ENCODE results near the gene BCKDK. TPM values are rescaled to one million over a fixed set of nuclear protein-coding genes. Genes with fewer than 3 reads are reported as not detected.

BCKDK gene
- total and polyA plus RNA-seq, 2 of the 13 experiments (the other 11 are each of a cell fraction or from before 2014, with no cell fraction given): 24.9 to 42.6 TPM

DNA sequence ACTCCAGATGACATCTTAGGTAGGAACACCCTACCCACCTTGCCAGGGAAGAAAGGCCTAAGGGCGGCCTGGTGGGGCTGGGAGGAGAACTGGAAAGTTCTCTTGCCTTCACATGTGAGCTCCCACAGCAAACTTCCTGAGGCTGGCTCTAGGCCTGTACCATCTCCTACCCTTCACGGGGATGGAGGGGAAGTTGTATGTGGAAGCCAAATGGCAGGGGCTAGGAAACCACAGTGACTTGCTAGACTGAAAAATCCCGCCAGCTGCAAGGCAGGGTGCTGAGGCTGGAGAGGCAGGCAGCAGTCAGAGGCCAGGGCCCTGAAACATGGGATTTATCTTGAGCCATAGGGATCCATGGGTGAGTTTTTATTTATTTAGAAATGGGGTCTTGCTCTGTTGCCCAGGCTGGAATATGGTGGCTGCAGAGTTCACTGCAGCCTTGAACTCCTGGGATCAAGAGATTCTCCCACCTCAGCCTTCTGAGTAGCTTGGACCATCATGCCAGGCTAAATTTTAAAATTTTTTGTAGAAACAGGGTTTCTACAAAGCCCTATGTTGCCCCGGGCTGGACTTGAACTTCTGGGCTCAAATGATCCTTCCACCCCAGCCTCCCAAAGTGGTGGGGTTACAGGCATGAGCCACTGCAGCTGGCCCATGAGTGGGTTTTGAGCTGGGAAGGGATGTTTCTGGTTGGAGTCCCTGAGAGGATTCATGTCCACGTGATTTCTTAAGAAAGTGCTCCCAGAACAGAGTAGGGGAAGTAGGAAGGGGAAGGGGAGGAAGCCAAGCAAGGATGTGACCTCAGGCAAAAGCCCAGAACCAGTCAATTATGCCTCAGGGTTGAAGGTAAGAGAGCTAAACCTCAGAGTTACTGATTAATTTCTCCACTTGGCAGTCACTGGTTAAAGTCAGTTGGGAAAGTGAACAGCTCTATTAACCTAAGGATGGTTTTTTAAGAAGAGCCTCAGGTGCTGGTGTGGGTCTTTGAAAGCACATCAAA lies 5.2 kb downstream of the BCKDK start (continued):
- no peak for TF ChIP-seq ZZZ3 (CRISPR knock-in tag; IDR thresholded peaks at IDR 0.05; ENCODE audit: borderline replicate concordance)
- no peak for TF ChIP-seq NFKBIZ (CRISPR knock-in tag; IDR thresholded peaks at IDR 0.05)
- no peak for TF ChIP-seq KAT7 (CRISPR knock-in tag; IDR thresholded peaks at IDR 0.05; ENCODE audit: borderline replicate concordance)
- 0 out of 2 replicates have a peak, but pooled peaks have one; percentile 40 for TF ChIP-seq BORCS8-MEF2B (CRISPR knock-in tag; IDR thresholded peaks at IDR 0.05)
- TF ChIP-seq, protein P1, sequence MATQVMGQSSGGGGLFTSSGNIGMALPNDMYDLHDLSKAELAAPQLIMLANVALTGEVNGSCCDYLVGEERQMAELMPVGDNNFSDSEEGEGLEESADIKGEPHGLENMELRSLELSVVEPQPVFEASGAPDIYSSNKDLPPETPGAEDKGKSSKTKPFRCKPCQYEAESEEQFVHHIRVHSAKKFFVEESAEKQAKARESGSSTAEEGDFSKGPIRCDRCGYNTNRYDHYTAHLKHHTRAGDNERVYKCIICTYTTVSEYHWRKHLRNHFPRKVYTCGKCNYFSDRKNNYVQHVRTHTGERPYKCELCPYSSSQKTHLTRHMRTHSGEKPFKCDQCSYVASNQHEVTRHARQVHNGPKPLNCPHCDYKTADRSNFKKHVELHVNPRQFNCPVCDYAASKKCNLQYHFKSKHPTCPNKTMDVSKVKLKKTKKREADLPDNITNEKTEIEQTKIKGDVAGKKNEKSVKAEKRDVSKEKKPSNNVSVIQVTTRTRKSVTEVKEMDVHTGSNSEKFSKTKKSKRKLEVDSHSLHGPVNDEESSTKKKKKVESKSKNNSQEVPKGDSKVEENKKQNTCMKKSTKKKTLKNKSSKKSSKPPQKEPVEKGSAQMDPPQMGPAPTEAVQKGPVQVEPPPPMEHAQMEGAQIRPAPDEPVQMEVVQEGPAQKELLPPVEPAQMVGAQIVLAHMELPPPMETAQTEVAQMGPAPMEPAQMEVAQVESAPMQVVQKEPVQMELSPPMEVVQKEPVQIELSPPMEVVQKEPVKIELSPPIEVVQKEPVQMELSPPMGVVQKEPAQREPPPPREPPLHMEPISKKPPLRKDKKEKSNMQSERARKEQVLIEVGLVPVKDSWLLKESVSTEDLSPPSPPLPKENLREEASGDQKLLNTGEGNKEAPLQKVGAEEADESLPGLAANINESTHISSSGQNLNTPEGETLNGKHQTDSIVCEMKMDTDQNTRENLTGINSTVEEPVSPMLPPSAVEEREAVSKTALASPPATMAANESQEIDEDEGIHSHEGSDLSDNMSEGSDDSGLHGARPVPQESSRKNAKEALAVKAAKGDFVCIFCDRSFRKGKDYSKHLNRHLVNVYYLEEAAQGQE (IDR thresholded peaks at IDR 0.05; ENCODE audit: borderline replicate concordance in 1 of 2, low read depth in 1 of 2, low read length in 2 of 2): no peak
- TF ChIP-seq, protein P2, sequence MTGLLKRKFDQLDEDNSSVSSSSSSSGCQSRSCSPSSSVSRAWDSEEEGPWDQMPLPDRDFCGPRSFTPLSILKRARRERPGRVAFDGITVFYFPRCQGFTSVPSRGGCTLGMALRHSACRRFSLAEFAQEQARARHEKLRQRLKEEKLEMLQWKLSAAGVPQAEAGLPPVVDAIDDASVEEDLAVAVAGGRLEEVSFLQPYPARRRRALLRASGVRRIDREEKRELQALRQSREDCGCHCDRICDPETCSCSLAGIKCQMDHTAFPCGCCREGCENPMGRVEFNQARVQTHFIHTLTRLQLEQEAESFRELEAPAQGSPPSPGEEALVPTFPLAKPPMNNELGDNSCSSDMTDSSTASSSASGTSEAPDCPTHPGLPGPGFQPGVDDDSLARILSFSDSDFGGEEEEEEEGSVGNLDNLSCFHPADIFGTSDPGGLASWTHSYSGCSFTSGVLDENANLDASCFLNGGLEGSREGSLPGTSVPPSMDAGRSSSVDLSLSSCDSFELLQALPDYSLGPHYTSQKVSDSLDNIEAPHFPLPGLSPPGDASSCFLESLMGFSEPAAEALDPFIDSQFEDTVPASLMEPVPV (CRISPR knock-in tag; IDR thresholded peaks at IDR 0.05): no peak
- no peak for TF ChIP-seq ZNF615 (CRISPR knock-in tag; IDR thresholded peaks at IDR 0.05; ENCODE audit: borderline replicate concordance)
- no peak for TF ChIP-seq RFX5 (IDR thresholded peaks at IDR 0.05; ENCODE audit: low read depth, low read length)
- no peak for TF ChIP-seq HNF4A (CRISPR knock-in tag; IDR thresholded peaks at IDR 0.05)
- TF ChIP-seq PAXIP1 (CRISPR knock-in tag; conservative IDR thresholded peaks at IDR 0.05): 0 out of 2 replicates have a peak, but pooled peaks have one; percentile 34
- no peak for TF ChIP-seq LCORL (IDR thresholded peaks at IDR 0.05)
- TF ChIP-seq LCORL (CRISPR knock-in tag; IDR thresholded peaks at IDR 0.05): no peak
- no peak for TF ChIP-seq ZBTB10 (CRISPR knock-in tag; IDR thresholded peaks at IDR 0.05; ENCODE audit: borderline replicate concordance)
- TF ChIP-seq ATF4 (CRISPR knock-in tag; IDR thresholded peaks at IDR 0.05): no peak
